B cell (primary cell): ENCODE measurements around the gene CDC42EP2. TPM values are rescaled to one million over a fixed set of nuclear protein-coding genes. Genes with fewer than 3 reads are reported as not detected.

Experiments used
- ATAC-seq: fragments of 200-7000 bp; cut with Tn5 transposase; one replicate; pipeline ENCODE4 v1.10.0; 2021; ENCODE audit warnings: low read depth, mild to moderate bottlenecking, moderate number of reproducible peaks, moderate library complexity
- CTCF ChIA-PET: fragments of 350-600 bp; sonication (Branson Sonifier 250); formaldehyde crosslinking; loops from one replicate; lab custom pipeline; 2021; ENCODE audit warnings: antibody characterized with exemption, inconsistent platforms; lab: Charles Lee
- POLR2A ChIA-PET: fragments of 350-600 bp; sonication (Branson Sonifier 250); formaldehyde crosslinking; loops from one replicate; lab custom pipeline; 2021; ENCODE audit warnings: antibody characterized with exemption; lab: Charles Lee
- DNase-seq: peaks from one replicate; pipeline ENCODE4 v3.0.0; 2013
- H2AFZ ChIP-seq: 2 replicates; pipeline ENCODE4 v1.6.1; 2012; ENCODE audit warnings: mild to moderate bottlenecking, low read depth, low read length; ENCODE audit not compliant: insufficient read depth, poor library complexity, severe bottlenecking
- H3K27ac ChIP-seq, 2 donors: 1 replicate in 1 of 2; 2 replicates in 1 of 2; pipeline ENCODE4 v1.5.1; 2012 to 2013; ENCODE audit warnings: low read length in 2 of 2, mild to moderate bottlenecking in 2 of 2, moderate library complexity in 1 of 2
- H3K27me3 ChIP-seq, 4 experiments: fragments of 200-600 bp in 1 of 4; sonication (generic) in 1 of 4; replicated peaks in 1 of 4; 1 replicate in 2 of 4; 2 replicates in 2 of 4; pipeline versions ENCODE4 v1.6.1 to v1.7.0; 2013 to 2016; ENCODE audit warnings: low read length in 3 of 4, mild to moderate bottlenecking in 2 of 4, mixed read lengths in 1 of 4, moderate library complexity in 1 of 4; ENCODE audit not compliant: insufficient read depth in 4 of 4, control insufficient read depth in 3 of 4; ENCODE audit errors: control extremely low read depth in 1 of 4
- H3K36me3 ChIP-seq, 2 experiments: replicated peaks in 1 of 2; 1 replicate in 1 of 2; 2 replicates in 1 of 2; pipeline versions ENCODE4 v1.6.1 to v1.7.1; 2013; ENCODE audit warnings: low read length in 1 of 2; ENCODE audit not compliant: insufficient read depth in 2 of 2, control insufficient read depth in 1 of 2; ENCODE audit errors: control extremely low read depth in 1 of 2, extremely low read depth in 1 of 2
- H3K4me1 ChIP-seq, 2 donors: fragments of 200-600 bp in 1 of 2; sonication (generic) in 1 of 2; 1 replicate in 1 of 2; 2 replicates in 1 of 2; pipeline versions ENCODE4 v1.5.1 to v1.6.1; 2013 to 2017; ENCODE audit warnings: low read length in 2 of 2; ENCODE audit not compliant: control insufficient read depth in 2 of 2, insufficient read depth in 2 of 2
- H3K4me2 ChIP-seq: replicated peaks from 2 replicates; pipeline ENCODE3; 2012; ENCODE audit warnings: mild to moderate bottlenecking, low read depth, low read length; ENCODE audit not compliant: poor library complexity, severe bottlenecking
- H3K4me3 ChIP-seq, 5 experiments: fragments of 200-600 bp in 1 of 5; sonication (generic) in 1 of 5; 1 replicate in 3 of 5; 2 replicates in 2 of 5; pipeline versions ENCODE4 v1.5.1 to v1.7.0; 2011 to 2016; ENCODE audit warnings: low read length in 4 of 5, mild to moderate bottlenecking in 4 of 5, low read depth in 2 of 5, control low read depth in 1 of 5, moderate library complexity in 1 of 5; ENCODE audit not compliant: insufficient read depth in 1 of 5; ENCODE audit errors: control extremely low read depth in 1 of 5, extremely low read depth in 1 of 5
- H3K79me2 ChIP-seq: fragments of 200-600 bp; sonication (generic); one replicate; pipeline ENCODE4 v1.6.0; 2016; ENCODE audit warnings: low read length; ENCODE audit not compliant: control insufficient read depth, insufficient read depth
- H3K9ac ChIP-seq: fragments of 200-600 bp; sonication (generic); 2 replicates; pipeline ENCODE4 v1.6.1; 2017; ENCODE audit warnings: mild to moderate bottlenecking, low read length, moderate library complexity
- H3K9me3 ChIP-seq, 3 donors: one replicate each; pipeline versions ENCODE4 v1.6.1 to v1.7.1; 2013; ENCODE audit warnings: low read length in 2 of 3; ENCODE audit not compliant: control insufficient read depth in 2 of 3, insufficient read depth in 1 of 3; ENCODE audit errors: control extremely low read depth in 1 of 3
- H4K20me1 ChIP-seq: 2 replicates; pipeline ENCODE4 v1.6.0; 2012; ENCODE audit warnings: mild to moderate bottlenecking, low read length; ENCODE audit not compliant: insufficient read depth, control insufficient read depth, poor library complexity, severe bottlenecking
- H3K27ac Mint-ChIP-seq: one replicate; pipeline ENCODE4 v1.8.0; 2021; ENCODE audit warnings: mixed read lengths
- H3K27me3 Mint-ChIP-seq: one replicate; pipeline ENCODE4 v1.8.0; 2021; ENCODE audit warnings: mixed read lengths
- H3K4me1 Mint-ChIP-seq: one replicate; pipeline ENCODE4 v1.8.0; 2021; ENCODE audit warnings: mixed read lengths
- H3K4me3 Mint-ChIP-seq: one replicate; pipeline ENCODE4 v1.8.0; 2021; ENCODE audit warnings: mixed read lengths
- H3K9me3 Mint-ChIP-seq: one replicate; pipeline ENCODE4 v1.8.0; 2022; ENCODE audit warnings: mixed read lengths; ENCODE audit not compliant: insufficient read depth
- EZH2 ChIP-seq: IDR thresholded peaks from 2 replicates; pipeline ENCODE4 v1.6.1; 2012; ENCODE audit warnings: borderline replicate concordance, low read depth, mild to moderate bottlenecking, moderate library complexity, low read length; ENCODE audit not compliant: insufficient read depth, poor library complexity, severe bottlenecking
- WGBS: methylation state at CpG from one replicate; pipeline ENCODE4 v1.1.5; 2013; ENCODE audit warnings: missing lambda C conversion rate; ENCODE audit not compliant: insufficient coverage; 5-methylcytosine and 5-hydroxymethylcytosine counted together
- intact Hi-C: fragments of 100-400 bp; cut with micrococcal nuclease; formaldehyde crosslinking; loops from one replicate; pipeline ENCODE4 v1.10.0; 2022
- polyA plus RNA-seq: library from polyadenylated mRNA; depleted of rRNA; stranded (reverse); fragments of >200 nt; gene quantifications from 2 replicates; pipeline ENCODE4 v1.2.3, GENCODE V29; 2012
- total RNA-seq, 2 donors: library from RNA; stranded (reverse); fragments of 120-200 nt in 1 of 2; gene quantifications; 1 replicate in 1 of 2; 2 replicates in 1 of 2; pipeline versions ENCODE4 v1.2.3 to v1.2.4, GENCODE V29; 2013 to 2022
- TF ChIP-seq, protein P1 (sequence below): fragments of 200-600 bp; IDR thresholded peaks from one replicate; pipeline ENCODE4 v1.8.0; 2022; ENCODE audit warnings: antibody characterized with exemption, mild to moderate bottlenecking

The CDC42EP2 gene
- total and polyA plus RNA-seq, 2 donors (not counting 1 experiment from before 2014, with no cell fraction given): 0.69 to 1.1 TPM

DNA sequence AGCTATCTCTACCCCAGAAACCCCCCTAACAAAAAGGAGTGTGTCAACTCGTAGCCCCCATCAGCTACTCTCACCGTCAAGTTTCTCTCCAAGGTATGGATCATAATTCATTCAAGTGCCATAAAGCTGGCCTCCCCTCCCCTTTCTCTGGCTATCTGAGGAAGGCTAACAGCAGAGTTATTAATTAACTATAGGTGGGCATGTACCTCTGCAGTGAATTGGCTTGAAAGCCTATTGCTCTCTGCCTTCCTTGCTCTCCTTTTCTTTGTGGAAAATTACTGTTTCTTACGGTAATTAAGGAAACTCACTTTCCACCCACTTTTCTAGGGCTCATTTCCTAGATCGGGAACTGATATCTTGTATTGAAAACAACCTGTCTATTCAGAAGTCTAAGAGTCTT, 38.8 kb upstream of the CDC42EP2 start:
- H3K9me3 ChIP-seq: no peaks in the 10 kb centered on the region
- H3K27me3 ChIP-seq: no peaks in the 10 kb centered on the region
- no peaks in the 10 kb centered on the region for H4K20me1 ChIP-seq
- no peak overlapping the region for H2AFZ ChIP-seq
- H3K79me2 ChIP-seq: no peaks in the 10 kb centered on the region
- H3K4me3 ChIP-seq: no peak overlapping the region
- H3K4me2 ChIP-seq: no peak overlapping the region
- H3K27ac ChIP-seq: no peak overlapping the region
- no peak overlapping the region for H3K9ac ChIP-seq
- CTCF ChIA-PET: interaction anchor here (0.7 to 6.0 kb wide), 14 partner anchors 10 to 318 kb away, joined by 3 to 91 read pairs (median 6); partner anchors contain the start of genes CDC42EP2 and POLA2
- no peaks in the 10 kb centered on the region for H3K4me1 Mint-ChIP-seq
- ATAC-seq (no peak), DNase-seq (no peak)
- no peaks in the 10 kb centered on the region for H3K27me3 Mint-ChIP-seq
- H3K4me1 ChIP-seq: no peaks in the 10 kb centered on the region
- H3K9me3 Mint-ChIP-seq: no peaks in the 10 kb centered on the region
- 94% methylated on average over 2 of the region's 4 CpGs for WGBS
- POLR2A ChIA-PET: interaction anchor here (0.6 to 0.7 kb wide), 2 partner anchors 38 to 141 kb away, joined by 5 to 6 read pairs; no protein-coding TSS in a partner anchor
- H3K36me3 ChIP-seq: peaks cover 4 to 43% of the 10 kb centered on the region in 2 experiments
- no peak overlapping the region for H3K4me3 Mint-ChIP-seq
- H3K27ac Mint-ChIP-seq: no peak overlapping the region
- intact Hi-C loops: loop anchor here (1.0 kb wide), 3 partner anchors 39 to 234 kb away; no protein-coding TSS in a partner anchor
- TF ChIP-seq, protein P1, sequence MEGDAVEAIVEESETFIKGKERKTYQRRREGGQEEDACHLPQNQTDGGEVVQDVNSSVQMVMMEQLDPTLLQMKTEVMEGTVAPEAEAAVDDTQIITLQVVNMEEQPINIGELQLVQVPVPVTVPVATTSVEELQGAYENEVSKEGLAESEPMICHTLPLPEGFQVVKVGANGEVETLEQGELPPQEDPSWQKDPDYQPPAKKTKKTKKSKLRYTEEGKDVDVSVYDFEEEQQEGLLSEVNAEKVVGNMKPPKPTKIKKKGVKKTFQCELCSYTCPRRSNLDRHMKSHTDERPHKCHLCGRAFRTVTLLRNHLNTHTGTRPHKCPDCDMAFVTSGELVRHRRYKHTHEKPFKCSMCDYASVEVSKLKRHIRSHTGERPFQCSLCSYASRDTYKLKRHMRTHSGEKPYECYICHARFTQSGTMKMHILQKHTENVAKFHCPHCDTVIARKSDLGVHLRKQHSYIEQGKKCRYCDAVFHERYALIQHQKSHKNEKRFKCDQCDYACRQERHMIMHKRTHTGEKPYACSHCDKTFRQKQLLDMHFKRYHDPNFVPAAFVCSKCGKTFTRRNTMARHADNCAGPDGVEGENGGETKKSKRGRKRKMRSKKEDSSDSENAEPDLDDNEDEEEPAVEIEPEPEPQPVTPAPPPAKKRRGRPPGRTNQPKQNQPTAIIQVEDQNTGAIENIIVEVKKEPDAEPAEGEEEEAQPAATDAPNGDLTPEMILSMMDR: no peak
- TF ChIP-seq EZH2: no peak

DNA sequence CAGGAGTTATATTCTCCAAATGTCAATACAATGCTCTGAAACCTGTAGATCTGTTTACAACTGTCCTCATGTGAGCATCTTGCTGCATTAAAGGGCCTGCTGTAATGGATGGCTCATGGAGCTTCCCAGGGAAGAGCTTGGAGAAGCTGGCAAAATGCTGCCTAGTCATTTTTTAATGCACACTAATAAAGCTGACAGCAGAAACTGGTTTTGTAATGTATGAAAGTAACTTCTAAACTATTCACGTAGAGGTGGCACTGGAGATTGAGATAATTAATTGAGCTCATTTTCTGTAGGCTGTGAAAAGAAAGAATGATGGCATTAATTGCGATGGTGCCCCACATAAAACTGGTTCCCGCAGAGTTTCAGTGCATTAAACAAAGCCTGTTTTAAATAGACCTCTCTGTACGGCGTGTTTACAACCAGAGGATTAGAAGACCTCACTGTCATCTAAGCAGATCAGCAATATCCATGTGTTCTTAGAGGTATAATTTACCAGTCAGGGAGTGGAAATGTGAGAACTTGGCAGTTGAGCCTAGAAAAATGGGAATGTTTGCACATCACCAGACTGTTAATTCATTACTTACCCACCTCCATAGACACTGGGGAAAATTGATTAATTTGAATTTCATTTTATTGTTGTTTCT, 36.9 kb upstream of the CDC42EP2 start:
- Histone ChIP-seq H3K79me2 (no peaks in the 10 kb centered on the region), H3K27me3 (no peaks in the 10 kb centered on the region), H3K36me3 (peaks cover 4 to 55% of the 10 kb centered on the region in 2 experiments), H3K4me1 (no peaks in the 10 kb centered on the region), H3K4me3 (no peak overlapping the region), H3K9ac (no peak overlapping the region), H4K20me1 (no peaks in the 10 kb centered on the region), H3K27ac (no peak overlapping the region), H2AFZ (no peak overlapping the region), H3K9me3 (no peaks in the 10 kb centered on the region), H3K4me2 (no peak overlapping the region)
- no peak for DNase-seq
- H3K4me3 Mint-ChIP-seq: no peak overlapping the region
- no peaks in the 10 kb centered on the region for H3K9me3 Mint-ChIP-seq
- no peaks in the 10 kb centered on the region for H3K27me3 Mint-ChIP-seq
- CTCF ChIA-PET: interaction anchor here (1.2 to 6.0 kb wide), 5 partner anchors 12 to 233 kb away, joined by 3 to 86 read pairs (median 15); partner anchors contain the start of gene CDC42EP2
- WGBS: 100% methylated on average over 5 of the region's 5 CpGs
- TF ChIP-seq, protein P1: no peak
- no peak for TF ChIP-seq EZH2
- no peak for ATAC-seq
- POLR2A ChIA-PET: interaction anchor here (0.6 to 1.4 kb wide), 2 partner anchors 9 to 37 kb away, joined by 3 read pairs; no protein-coding TSS in a partner anchor
- no peaks in the 10 kb centered on the region for H3K4me1 Mint-ChIP-seq
- H3K27ac Mint-ChIP-seq: no peak overlapping the region
- intact Hi-C loops: no loop called here
